Natural killer cell (primary cell): Measurements from ENCODE around the gene DZIP1L. TPM values are rescaled to one million over a fixed set of nuclear protein-coding genes. Genes with fewer than 3 reads are reported as not detected.

Source experiments
- total RNA-seq, 4 donors: library from RNA; stranded (reverse); fragments of 120-200 nt in 1 of 4; gene quantifications; one replicate each; pipeline versions ENCODE4 v1.2.3 to v1.2.4, GENCODE V29; 2013 to 2022

DZIP1L gene
- total RNA-seq, 3 donors from 2014 or later (not counting 1 experiment from before 2014, with no cell fraction given), result not detected

Other genes with a start within 250 kb of the DZIP1L start
- not detected for gene CLDN18, start 105.4 kb downstream of the DZIP1L start, total RNA-seq
- gene A4GNT, start 16.8 kb upstream of the DZIP1L start, total RNA-seq, result not detected
- 10 to 100 TPM; 17.0 to 18.4 (median 17.5) TPM for gene DBR1, start 59.3 kb upstream of the DZIP1L start, total RNA-seq
- 10 to 100 TPM; 75.4 to 93.5 (median 86.4) TPM for gene ARMC8, start 71.7 kb upstream of the DZIP1L start, total RNA-seq
- gene NME9, start 214.2 kb upstream of the DZIP1L start, total RNA-seq, result not detected
- 1 to 10 TPM; 1.2 to 4.9 (median 2.4) TPM for gene MRAS, start 233.0 kb upstream of the DZIP1L start, total RNA-seq